ENCODE measurements around the gene RPL29.

The RPL29 gene

DNA sequence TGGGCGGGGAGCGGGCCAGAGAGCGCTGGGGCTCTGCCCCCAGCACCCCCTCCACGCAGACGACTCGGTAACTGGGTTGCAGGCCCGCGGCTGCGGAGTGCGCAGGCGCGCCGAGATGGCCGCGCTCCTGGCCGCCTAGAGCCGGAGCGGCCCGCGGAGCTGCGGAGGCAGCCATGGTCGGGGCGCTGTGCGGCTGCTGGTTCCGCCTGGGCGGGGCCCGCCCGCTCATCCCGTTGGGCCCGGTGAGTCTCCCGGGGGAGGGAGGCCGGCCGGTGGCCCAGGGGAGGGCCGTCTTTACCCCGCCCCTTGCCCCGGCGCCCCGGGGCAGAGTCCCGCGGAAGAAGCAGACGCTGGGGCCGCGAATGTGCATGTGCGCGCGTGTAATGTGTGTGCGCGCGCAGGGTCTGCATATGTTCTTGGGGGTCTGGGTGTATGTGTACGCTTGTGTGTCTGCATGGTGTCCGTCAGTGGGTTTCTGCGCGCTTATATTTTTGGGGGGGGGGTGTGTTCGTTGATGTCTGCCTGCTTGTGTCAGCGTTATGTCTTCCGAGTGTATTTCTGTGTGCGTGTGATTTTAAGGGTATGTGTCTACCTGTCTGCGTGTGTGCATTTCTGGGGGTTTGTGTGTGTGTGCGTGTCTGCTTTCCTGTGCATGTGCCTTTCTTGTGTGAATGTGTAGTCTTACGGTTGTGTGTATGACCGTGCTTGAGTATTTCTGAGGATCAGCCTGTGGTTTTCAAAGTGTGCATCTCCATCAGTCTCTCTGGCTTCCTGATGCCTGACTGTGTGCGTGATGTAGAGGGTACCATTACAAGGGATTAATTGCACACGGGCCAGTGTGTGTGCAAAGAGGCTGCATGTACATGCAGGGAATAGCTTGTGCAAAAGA, 20.5 kb downstream of the RPL29 start, which contains the start of gene ABHD14A:
ABHD14A (plus strand) TSS at position 102 of the 889 bp plus-strand sequence; CDS start at position 174, 72 bp downstream.
- peak; percentile 81 to 88 for DNase-seq
- TF ChIP-seq POLR2A (IDR thresholded peaks at IDR 0.05; ENCODE audit: low read length) (peak; percentile 49), GATA1 (IDR thresholded peaks at IDR 0.05; ENCODE audit: low read depth, low read length) (no peak)

DNA sequence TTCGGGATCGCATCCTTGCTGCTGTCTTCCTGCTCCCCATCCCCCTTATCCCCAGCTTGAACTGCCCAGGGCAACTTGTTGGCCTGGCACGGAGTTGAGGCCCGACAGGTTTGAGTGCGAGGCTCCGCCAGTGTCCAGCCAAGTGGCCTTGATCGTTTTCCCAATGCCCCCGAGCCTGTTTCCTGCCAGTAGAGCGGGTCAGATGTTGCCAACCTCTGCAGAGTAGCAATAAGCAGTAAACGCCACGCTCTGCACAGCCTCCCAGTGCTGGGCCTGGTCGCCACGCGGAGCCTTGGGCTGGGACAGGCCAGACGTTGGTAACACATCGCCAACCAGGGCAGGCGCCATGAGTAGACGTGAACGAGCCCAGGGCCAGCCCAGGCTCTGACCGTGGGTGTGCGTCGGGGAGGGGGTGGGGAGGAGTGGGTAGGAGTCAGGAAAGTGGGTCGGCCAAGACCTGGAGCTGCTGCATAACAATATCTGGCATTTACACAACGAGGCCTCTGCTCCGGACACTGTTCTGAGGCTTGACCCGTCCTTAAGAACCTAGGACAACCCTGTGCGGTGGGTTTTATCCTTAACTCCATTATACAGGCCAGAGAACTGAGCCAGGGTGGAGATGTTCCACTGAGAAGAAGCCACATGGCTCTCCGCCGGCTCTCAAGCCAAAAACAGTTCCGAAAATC, 21.3 kb downstream of the RPL29 start:
- TF ChIP-seq POLR2A (IDR thresholded peaks at IDR 0.05; ENCODE audit: low read length) (no peak), GATA1 (IDR thresholded peaks at IDR 0.05; ENCODE audit: low read depth, low read length) (no peak)
- peak in 1 of 2 experiments; percentile 49 for DNase-seq

- no peak for TF ChIP-seq POLR2A (IDR thresholded peaks at IDR 0.05; ENCODE audit: low read length)
- no peak for TF ChIP-seq GATA1 (IDR thresholded peaks at IDR 0.05; ENCODE audit: low read depth, low read length)
- no peak for DNase-seq
Measured at GRCh38 chr3:51971350-51971749, 24.3 kb downstream of the RPL29 start.

GRCh38 chr3:51970606-51971300, 24.9 kb downstream of the RPL29 start:
- TF ChIP-seq GATA1 (IDR thresholded peaks at IDR 0.05; ENCODE audit: low read depth, low read length): no peak
- no peak for TF ChIP-seq POLR2A (IDR thresholded peaks at IDR 0.05; ENCODE audit: low read length)
- DNase-seq: no peak

DNA sequence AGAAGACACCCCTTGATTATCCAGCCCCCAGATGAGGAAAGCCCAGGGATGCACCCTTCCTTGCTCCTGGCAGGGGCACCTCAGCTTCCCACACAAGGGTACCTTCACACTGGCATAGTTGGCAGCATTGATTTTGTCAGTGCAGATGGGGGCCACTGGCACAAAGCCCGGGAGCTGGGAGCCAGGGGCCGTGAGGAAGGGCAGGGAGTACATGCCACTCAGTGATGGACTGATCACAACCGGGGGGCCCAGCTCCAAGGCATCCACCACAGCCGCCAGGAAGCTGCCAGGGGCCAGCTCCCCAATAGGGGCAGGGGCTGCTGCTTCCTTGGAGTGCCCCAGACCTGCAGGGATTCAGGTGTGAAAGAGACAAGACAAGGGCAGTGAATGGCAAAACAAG, 25.9 kb downstream of the RPL29 start:
- no peak for DNase-seq
- no peak for TF ChIP-seq GATA1 (IDR thresholded peaks at IDR 0.05; ENCODE audit: low read depth, low read length)
- TF ChIP-seq POLR2A (IDR thresholded peaks at IDR 0.05; ENCODE audit: low read length): no peak

DNA sequence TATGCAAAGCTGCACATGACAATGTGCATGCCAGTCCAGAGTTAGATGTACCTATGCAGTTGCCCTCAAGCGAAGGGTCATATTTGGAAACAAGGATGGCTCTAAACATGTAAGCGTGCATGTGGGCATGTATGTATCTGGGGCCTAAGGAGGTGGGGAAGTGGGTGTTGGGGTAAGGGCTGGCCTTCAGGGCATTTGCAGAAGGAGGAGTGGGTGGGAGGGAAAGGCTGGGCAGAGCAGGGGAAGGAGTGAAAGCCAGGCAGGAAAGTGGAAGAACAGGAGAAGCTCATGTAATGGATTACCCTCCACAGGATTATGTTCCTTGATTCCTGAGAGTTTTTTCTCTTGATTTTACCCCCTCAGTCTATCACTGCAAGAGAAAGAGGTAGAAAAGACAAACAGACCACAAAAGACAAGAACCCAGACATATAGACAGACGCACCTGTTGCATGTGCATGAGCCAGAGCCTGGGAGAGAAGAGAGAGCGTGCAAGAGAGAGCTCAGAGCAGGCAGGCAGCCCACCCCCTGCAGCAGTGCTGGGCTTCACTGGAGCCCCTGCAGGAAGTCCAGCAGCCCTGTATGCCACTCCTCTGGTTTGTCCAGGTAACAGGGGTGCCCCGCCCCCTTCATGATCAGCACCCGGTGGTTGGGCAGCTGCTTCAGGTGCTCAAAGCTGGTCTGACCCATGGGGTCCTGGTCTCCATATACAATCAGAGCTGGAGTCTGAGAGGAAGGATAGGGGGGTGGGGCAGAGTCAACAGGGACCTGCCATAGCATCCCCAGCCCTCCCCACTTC, 26.6 kb downstream of the RPL29 start:
- DNase-seq: no peak
- no peak for TF ChIP-seq POLR2A (IDR thresholded peaks at IDR 0.05; ENCODE audit: low read length)
- TF ChIP-seq GATA1 (IDR thresholded peaks at IDR 0.05; ENCODE audit: low read depth, low read length): no peak

DNA sequence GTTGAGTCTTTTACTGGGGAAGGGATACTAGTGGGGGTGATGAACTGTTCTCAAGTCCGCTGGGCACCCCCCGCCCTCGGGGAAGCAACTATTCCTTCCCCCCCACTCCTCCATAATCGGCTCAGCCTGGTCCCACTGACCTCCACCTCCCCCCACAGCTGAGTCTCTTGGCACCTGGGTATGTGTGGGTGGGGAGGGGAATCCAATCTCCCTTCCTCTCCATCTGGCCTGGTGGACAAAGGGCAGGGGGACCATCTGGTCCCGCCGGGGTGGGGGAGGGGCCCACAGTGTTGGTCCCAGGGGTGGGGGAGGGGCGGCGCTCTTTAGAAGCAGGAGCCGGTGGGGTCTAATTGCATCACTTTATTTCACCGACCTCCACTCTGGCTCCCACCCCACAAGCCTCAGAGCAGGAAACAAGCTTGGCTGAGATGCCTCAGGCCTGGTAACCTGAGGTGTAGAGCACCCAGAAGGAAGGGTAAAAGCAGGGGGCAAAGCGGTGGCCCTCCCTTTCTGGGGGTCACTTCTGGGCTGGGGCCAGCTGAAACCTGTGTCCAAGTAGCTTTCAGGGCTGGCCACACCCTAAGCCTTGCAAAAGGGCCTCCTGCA, 27.4 kb downstream of the RPL29 start:
- TF ChIP-seq POLR2A (IDR thresholded peaks at IDR 0.05; ENCODE audit: low read length): no peak
- TF ChIP-seq GATA1 (IDR thresholded peaks at IDR 0.05; ENCODE audit: low read depth, low read length): no peak
- DNase-seq: no peak

GRCh38 chr3:51967384-51968169, 28.1 kb downstream of the RPL29 start, which contains the start of gene PCBP4:
PCBP4 (minus strand) TSS chr3:51967454; CDS start chr3:51961240, 6,214 bp downstream.
- TF ChIP-seq GATA1 (IDR thresholded peaks at IDR 0.05; ENCODE audit: low read depth, low read length): no peak
- peak; percentile 36 to 52 for DNase-seq

DNA sequence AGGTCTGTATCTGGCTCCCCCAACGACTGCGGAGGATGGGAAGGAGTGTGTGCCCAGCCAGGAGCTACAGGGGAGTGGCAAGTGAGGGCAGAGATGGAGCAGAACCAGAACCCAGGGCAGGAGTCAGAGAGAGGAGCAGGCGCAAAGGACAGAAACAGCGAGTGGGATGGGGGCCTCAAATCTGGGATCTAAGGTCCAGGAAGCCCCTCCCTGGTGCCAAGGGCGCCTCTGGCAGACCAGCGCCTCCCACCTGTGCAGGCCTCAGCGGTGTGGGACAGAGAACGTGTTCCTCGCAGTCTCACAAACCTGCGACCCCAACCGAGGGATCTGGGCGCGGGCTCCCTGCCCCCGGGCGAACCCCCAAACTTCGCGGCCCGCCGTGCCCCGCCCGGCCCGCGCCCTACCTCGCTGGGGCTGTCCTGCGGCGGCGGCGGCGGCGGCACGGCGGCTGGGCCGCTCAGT, 28.7 kb downstream of the RPL29 start:
- no peak for DNase-seq
- TF ChIP-seq POLR2A (IDR thresholded peaks at IDR 0.05; ENCODE audit: low read length): no peak
- TF ChIP-seq GATA1 (IDR thresholded peaks at IDR 0.05; ENCODE audit: low read depth, low read length): no peak

DNA sequence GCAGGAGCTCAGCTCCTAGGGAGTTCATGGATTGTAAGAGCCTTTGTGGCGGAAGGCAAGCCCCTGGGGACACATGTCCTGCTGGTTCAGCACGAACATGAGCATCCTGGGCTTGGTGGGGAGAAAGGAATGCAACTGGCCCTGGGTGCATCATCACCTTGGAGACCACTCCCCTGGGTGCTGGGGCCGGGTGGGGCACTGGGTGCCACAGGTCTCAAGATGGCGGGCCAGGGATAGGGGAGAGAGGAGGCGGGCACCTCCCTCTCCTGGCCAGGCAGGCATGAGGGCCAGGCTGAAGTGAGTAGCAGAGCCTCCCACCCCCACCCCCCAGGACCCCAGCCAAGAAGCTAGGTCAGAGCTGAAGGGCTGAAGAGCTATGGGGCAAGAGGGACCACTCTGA, 29.2 kb downstream of the RPL29 start:
- no peak for DNase-seq
- TF ChIP-seq POLR2A (IDR thresholded peaks at IDR 0.05; ENCODE audit: low read length) (no peak), GATA1 (IDR thresholded peaks at IDR 0.05; ENCODE audit: low read depth, low read length) (no peak)

GRCh38 chr3:51966016-51966415, 29.7 kb downstream of the RPL29 start:
- TF ChIP-seq GATA1 (IDR thresholded peaks at IDR 0.05; ENCODE audit: low read depth, low read length) (no peak), POLR2A (IDR thresholded peaks at IDR 0.05; ENCODE audit: low read length) (no peak)
- no peak for DNase-seq

- DNase-seq: no peak
- TF ChIP-seq POLR2A (IDR thresholded peaks at IDR 0.05; ENCODE audit: low read length) (no peak), GATA1 (IDR thresholded peaks at IDR 0.05; ENCODE audit: low read depth, low read length) (no peak)
Measured at GRCh38 chr3:51964521-51964920, 31.2 kb downstream of the RPL29 start.
